ENCODE data around the gene S100A16.

GRCh38 chr1:153614189-153614900, 1.4 kb upstream of the S100A16 start:
- TF ChIP-seq USF2 (IDR thresholded peaks at IDR 0.05) (no peak), RNF2 (IDR thresholded peaks at IDR 0.05; ENCODE audit: borderline replicate concordance, low read depth) (no peak), MAZ (IDR thresholded peaks at IDR 0.05; ENCODE audit: borderline replicate concordance, low read depth, low read length) (no peak), EHMT2 (IDR thresholded peaks at IDR 0.05; ENCODE audit: low read depth) (no peak), SMC3 (IDR thresholded peaks at IDR 0.05) (no peak), RAD21 (conservative IDR thresholded peaks at IDR 0.05 in 1 of 2, IDR thresholded peaks at IDR 0.05 in 1 of 2) (no peak), MAFK (IDR thresholded peaks at IDR 0.05; ENCODE audit: partially characterized antibody) (no peak)

Data from A549 (cell line).